22Rv1 (cell line): ENCODE data around the gene TMEM61.

Experiments
- CTCF ChIP-seq: fragments of 450-650 bp; IDR thresholded peaks from 2 replicates; pipeline ENCODE4 v1.5.1; 2017; ENCODE audit warnings: mild to moderate bottlenecking
- ZFX ChIP-seq: fragments of 450-650 bp; IDR thresholded peaks from 2 replicates; pipeline ENCODE4 v1.6.1; 2017; ENCODE audit warnings: antibody characterized with exemption, borderline replicate concordance

GRCh38 chr1:54965624-54966340 lies 14.6 kb upstream of the TMEM61 start:
- no peak for TF ChIP-seq CTCF
- no peak for TF ChIP-seq ZFX
